ENCODE measurements around the gene DAAM2. TPM values are rescaled to one million over a fixed set of nuclear protein-coding genes. Genes with fewer than 3 reads are reported as not detected.

The DAAM2 gene
- total and polyA plus RNA-seq, 8 donors: 9.3 to 78.8 (median 19.3) TPM

DNA sequence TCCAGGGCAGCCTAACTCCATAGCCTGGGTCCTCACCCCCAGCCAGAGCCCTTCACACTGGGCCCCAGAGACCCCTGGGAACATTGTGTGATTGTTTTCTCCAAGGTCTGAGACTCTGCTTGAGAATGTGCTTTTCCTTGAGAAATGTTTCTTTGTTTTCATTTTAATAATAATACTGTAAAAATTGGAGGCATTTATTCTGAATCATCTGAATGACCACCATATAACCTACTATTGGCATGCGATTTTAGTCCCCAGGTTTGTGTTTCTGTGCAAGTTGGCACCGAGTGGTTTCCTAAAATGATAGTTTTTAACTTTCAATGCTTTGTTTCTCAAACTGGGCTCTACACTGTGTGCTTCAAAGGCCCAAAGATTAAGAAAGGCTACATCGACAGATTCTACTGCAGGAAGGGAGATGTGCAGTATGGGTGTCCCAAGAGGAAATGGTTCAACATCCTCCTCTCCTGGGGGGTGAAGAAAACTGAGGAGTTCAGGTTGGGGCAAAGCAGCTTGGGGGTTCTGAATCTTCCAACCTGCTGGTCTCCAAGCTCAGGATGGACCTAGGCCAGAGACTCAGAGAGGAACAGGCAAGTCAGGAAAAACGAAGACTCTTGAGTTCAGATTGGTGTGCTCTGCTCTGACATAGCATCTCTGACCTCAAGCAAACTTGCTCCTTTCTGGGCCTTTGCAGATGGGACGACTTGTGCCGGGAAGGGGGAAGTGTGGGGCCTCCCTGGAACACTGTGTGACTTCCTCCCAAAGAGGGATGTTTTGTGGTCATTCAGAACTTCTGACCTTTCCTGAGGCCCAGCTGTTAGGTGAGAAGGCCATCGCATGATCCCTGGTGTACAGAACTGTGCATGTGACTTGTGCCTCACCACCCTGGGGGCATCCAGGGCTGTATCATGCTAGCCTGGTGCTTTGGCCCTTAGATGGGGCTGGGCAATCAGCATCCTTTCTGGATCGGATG is 31.0 kb downstream of the DAAM2 start:
- TF ChIP-seq POLR2AphosphoS5 (IDR thresholded peaks at IDR 0.05) (peak; percentile 75 to 84 (median 80)), POLR2A (IDR thresholded peaks at IDR 0.05) (no peak), EP300 (IDR thresholded peaks at IDR 0.05) (peak; percentile 97)
- TF ChIP-seq, protein P1, sequence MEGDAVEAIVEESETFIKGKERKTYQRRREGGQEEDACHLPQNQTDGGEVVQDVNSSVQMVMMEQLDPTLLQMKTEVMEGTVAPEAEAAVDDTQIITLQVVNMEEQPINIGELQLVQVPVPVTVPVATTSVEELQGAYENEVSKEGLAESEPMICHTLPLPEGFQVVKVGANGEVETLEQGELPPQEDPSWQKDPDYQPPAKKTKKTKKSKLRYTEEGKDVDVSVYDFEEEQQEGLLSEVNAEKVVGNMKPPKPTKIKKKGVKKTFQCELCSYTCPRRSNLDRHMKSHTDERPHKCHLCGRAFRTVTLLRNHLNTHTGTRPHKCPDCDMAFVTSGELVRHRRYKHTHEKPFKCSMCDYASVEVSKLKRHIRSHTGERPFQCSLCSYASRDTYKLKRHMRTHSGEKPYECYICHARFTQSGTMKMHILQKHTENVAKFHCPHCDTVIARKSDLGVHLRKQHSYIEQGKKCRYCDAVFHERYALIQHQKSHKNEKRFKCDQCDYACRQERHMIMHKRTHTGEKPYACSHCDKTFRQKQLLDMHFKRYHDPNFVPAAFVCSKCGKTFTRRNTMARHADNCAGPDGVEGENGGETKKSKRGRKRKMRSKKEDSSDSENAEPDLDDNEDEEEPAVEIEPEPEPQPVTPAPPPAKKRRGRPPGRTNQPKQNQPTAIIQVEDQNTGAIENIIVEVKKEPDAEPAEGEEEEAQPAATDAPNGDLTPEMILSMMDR (IDR thresholded peaks at IDR 0.05): no peak
- Histone ChIP-seq H3K4me1 (peaks cover 11 to 76% (median 43%) of the 10 kb centered on the region in 4 donors), H3K4me3 (peak overlapping the region in 1 of 4 donors; percentile 6), H3K27me3 (no peaks in the 10 kb centered on the region), H3K36me3 (no peaks in the 10 kb centered on the region), H3K9me3 (no peaks in the 10 kb centered on the region), H3K27ac (peak overlapping the region; percentile 43 to 86 (median 82))
- no peak for DNase-seq
- intact Hi-C loops (cut with DNase I; ENCODE audit: low total_unique reads): no loop called here
- WGBS, 5 donors: 65 to 76% (median 67%) methylated on average over 7 to 8 of the region's 8 CpGs

GRCh38 chr6:39824030-39824926 is 32.1 kb downstream of the DAAM2 start:
- TF ChIP-seq POLR2AphosphoS5 (IDR thresholded peaks at IDR 0.05): no peak
- TF ChIP-seq EP300 (IDR thresholded peaks at IDR 0.05): no peak
- TF ChIP-seq, protein P1 (IDR thresholded peaks at IDR 0.05): no peak
- no peak for TF ChIP-seq POLR2A (IDR thresholded peaks at IDR 0.05)
- H3K9me3 ChIP-seq: no peaks in the 10 kb centered on the region
- DNase-seq: no peak
- no peaks in the 10 kb centered on the region for H3K27me3 ChIP-seq
- H3K4me3 ChIP-seq: no peak overlapping the region
- peaks cover 11 to 76% (median 46%) of the 10 kb centered on the region in 4 donors for H3K4me1 ChIP-seq
- 53 to 66% (median 58%) methylated on average over 9 of the region's 9 CpGs for WGBS, 5 donors
- H3K27ac ChIP-seq: peak overlapping the region in 4 of 5 donors; percentile 78 to 86 (median 83)
- H3K36me3 ChIP-seq: no peaks in the 10 kb centered on the region
- intact Hi-C loops (cut with DNase I; ENCODE audit: low total_unique reads): no loop called here

DNA sequence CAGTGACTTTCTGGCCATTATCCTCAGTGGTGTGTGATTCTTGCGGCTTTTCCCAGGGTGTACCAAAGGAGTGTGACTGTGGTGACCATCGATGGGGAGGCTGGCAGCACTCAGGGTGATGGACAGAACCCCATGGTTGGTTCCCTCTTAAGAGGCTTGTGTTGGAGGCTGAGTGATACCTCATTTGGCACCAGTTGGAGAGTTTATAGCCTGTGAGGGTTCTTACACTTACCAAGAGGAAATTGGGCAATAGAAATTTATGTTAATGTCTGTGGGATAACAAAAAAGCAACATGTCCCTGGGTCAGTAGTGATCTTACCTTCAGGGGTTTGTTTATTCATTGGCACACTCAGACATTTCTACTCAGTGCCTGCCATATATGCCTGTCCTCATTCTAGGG is 37.2 kb downstream of the DAAM2 start:
- WGBS, 5 donors: 77 to 90% (median 85%) methylated on average over 2 of the region's 2 CpGs
- TF ChIP-seq, protein P1 (IDR thresholded peaks at IDR 0.05): no peak
- TF ChIP-seq POLR2AphosphoS5 (IDR thresholded peaks at IDR 0.05): no peak
- TF ChIP-seq EP300 (IDR thresholded peaks at IDR 0.05): no peak
- TF ChIP-seq POLR2A (IDR thresholded peaks at IDR 0.05): no peak
- no peak overlapping the region for H3K4me3 ChIP-seq
- DNase-seq: no peak
- H3K4me1 ChIP-seq: peaks cover 7 to 62% (median 29%) of the 10 kb centered on the region in 4 donors
- no peaks in the 10 kb centered on the region for H3K36me3 ChIP-seq
- H3K9me3 ChIP-seq: no peaks in the 10 kb centered on the region
- intact Hi-C loops (cut with DNase I; ENCODE audit: low total_unique reads): no loop called here
- H3K27ac ChIP-seq: peak overlapping the region in 2 of 5 donors; percentile 36 to 41
- H3K27me3 ChIP-seq: no peaks in the 10 kb centered on the region

- 81 to 97% (median 85%) methylated on average over 4 to 7 of the region's 7 CpGs for WGBS, 5 donors
- TF ChIP-seq, protein P1 (IDR thresholded peaks at IDR 0.05): no peak
- peaks cover 3 to 57% (median 25%) of the 10 kb centered on the region in 4 donors for H3K4me1 ChIP-seq
- no peak overlapping the region for H3K4me3 ChIP-seq
- H3K36me3 ChIP-seq: no peaks in the 10 kb centered on the region
- peak overlapping the region in 2 of 5 donors; percentile 8 to 36 for H3K27ac ChIP-seq
- intact Hi-C loops (cut with DNase I; ENCODE audit: low total_unique reads): no loop called here
- peak in 1 of 2 donors; percentile 37 for DNase-seq
- no peaks in the 10 kb centered on the region for H3K27me3 ChIP-seq
- no peaks in the 10 kb centered on the region for H3K9me3 ChIP-seq
Observed at GRCh38 chr6:39830444-39830843, 38.3 kb downstream of the DAAM2 start.

Data from stomach (tissue), 9 donors.